Measurements from ENCODE around the gene DDX49. TPM values are rescaled to one million over a fixed set of nuclear protein-coding genes. Genes with fewer than 3 reads are reported as not detected.
"Not testable (repeated sequence)": the region's sequence is repeated elsewhere in the genome, so short reads cannot be mapped to it uniquely, and the experiment has no call there.

Gene DDX49
- total and polyA plus RNA-seq, 8 donors = 17.5 to 42.2 (median 24.5) TPM

DNA sequence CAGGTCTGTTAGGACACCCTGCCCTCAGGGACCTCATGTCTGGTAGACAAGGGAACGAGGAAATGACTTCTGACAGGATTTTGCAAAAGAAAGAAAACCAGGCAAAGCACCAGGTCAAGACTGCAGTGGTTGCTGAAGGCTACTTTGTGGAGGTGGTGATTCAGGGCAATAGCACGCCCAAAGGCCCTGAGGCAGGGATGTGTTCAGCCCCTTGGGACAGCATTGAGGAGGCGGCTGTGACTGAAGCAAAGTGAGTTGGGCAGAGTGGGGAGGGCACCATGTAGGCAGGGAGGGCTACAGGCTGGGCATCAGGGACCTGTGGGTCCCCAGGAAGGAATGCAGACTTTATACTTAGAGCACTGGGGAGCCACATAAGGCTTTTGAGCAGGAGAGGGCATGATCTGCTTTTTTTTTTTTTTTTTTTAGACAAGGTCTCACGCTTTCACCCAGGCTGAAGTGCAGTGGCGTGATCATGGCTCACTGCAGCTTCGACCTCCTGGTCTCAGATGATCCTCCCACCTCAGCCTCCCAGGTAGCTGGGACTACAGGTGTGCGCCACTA, 32.3 kb downstream of the DDX49 start:
- TF ChIP-seq, protein P1, sequence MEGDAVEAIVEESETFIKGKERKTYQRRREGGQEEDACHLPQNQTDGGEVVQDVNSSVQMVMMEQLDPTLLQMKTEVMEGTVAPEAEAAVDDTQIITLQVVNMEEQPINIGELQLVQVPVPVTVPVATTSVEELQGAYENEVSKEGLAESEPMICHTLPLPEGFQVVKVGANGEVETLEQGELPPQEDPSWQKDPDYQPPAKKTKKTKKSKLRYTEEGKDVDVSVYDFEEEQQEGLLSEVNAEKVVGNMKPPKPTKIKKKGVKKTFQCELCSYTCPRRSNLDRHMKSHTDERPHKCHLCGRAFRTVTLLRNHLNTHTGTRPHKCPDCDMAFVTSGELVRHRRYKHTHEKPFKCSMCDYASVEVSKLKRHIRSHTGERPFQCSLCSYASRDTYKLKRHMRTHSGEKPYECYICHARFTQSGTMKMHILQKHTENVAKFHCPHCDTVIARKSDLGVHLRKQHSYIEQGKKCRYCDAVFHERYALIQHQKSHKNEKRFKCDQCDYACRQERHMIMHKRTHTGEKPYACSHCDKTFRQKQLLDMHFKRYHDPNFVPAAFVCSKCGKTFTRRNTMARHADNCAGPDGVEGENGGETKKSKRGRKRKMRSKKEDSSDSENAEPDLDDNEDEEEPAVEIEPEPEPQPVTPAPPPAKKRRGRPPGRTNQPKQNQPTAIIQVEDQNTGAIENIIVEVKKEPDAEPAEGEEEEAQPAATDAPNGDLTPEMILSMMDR (IDR thresholded peaks at IDR 0.05) = no peak
- Histone ChIP-seq H3K9me3 (no peaks in the 10 kb centered on the region), H3K4me1 (no peaks in the 10 kb centered on the region), H3K4me3 (no peak overlapping the region), H3K27me3 (no peaks in the 10 kb centered on the region), H3K27ac (no peak overlapping the region), H3K36me3 (no peaks in the 10 kb centered on the region)
- intact Hi-C loops (cut with DNase I) = no loop called here
- no peak for ATAC-seq
- FAIRE-seq = no peak
- WGBS, 2 donors = 86 to 97% methylated on average over 7 of the region's 7 CpGs
- no peak for DNase-seq

DNA sequence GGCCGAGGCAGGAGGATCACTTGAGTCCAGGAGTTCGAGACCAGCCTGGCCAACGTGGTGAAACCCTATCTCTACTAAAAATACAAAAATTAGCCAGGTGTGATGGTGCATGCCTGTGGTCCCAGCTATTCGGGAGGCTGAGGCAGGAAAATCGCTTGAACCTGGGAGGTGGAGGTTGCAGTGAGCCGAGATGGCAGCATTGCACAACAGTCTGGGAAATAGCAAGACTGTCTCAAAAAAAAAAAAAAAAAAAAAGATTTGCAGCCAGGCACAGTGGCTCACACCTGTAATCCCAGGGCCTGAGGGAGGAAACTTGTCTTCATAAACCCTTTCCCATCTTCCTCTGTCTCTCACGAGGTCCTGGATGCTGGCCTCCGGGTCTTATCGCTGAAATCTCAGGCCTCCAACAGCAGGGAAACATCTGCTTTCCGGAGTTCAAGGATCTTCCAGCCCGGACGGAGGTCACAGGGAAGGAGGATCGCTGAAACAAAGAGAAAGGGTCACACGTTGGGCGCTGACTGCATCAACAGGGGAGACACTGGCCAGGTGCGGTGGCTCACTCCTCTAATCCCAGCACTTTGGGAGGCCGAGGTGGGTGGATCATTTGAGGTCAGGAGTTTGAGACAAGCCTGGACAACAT, 33.0 kb downstream of the DDX49 start:
- H3K9me3 ChIP-seq; FAIRE-seq; ATAC-seq; DNase-seq; H3K27me3 ChIP-seq; H3K27ac ChIP-seq; intact Hi-C loops (cut with DNase I); H3K36me3 ChIP-seq; H3K4me1 ChIP-seq; H3K4me3 ChIP-seq: not testable (repeated sequence)
- WGBS, 2 donors = 53 to 61% methylated on average over 17 of the region's 17 CpGs

DNA sequence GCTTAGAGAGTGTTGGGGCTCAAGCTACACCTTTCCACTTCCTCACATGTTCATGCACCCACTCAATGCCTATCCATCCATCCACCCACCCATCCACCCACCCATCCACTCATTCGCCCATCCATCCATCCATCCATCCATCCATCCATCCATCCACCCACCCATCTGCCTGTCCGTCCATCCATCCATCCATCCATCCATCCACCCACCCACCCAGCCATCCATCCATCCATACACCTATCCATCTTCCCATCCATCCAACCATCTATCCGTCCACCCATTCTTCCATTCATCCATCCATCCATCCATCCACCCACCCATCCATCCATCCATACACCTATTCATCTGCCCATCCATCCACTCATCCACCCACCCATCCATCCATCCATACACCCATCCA, 34.6 kb downstream of the DDX49 start:
- DNase-seq = no peak
- Histone ChIP-seq H3K27me3 (no peaks in the 10 kb centered on the region), H3K36me3 (no peaks in the 10 kb centered on the region), H3K27ac (no peak overlapping the region), H3K4me3 (no peak overlapping the region), H3K9me3 (no peaks in the 10 kb centered on the region), H3K4me1 (no peaks in the 10 kb centered on the region)
- TF ChIP-seq, protein P1 (IDR thresholded peaks at IDR 0.05) = no peak
- intact Hi-C loops (cut with DNase I) = no loop called here
- ATAC-seq = no peak
- 78 to 90% methylated on average over 3 of the region's 3 CpGs for WGBS, 2 donors
- no peak for FAIRE-seq

DNA sequence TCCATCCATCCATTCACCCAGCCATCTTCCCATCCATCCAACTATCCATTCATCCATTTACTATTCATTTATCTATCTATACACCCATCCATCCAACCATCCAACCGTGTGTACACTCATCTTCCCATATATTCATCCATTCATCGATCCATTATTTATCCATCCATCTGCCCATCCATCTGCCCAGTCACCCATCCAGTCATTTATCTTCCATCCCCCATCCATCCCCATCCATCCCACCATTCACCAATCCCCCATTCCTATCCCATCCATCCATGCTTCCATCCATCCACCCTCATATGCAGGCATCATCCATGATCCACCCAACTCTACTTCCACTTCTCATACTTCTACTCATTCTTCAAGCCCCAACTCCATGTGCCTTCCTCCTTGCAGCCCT, 35.5 kb downstream of the DDX49 start:
- Histone ChIP-seq H3K4me1 (no peaks in the 10 kb centered on the region), H3K4me3 (no peak overlapping the region), H3K9me3 (no peaks in the 10 kb centered on the region), H3K27ac (no peak overlapping the region), H3K36me3 (no peaks in the 10 kb centered on the region), H3K27me3 (no peaks in the 10 kb centered on the region)
- ATAC-seq (no peak), DNase-seq (no peak), FAIRE-seq (no peak)
- 85 to 90% methylated on average over 2 of the region's 2 CpGs for WGBS, 2 donors
- TF ChIP-seq, protein P1 (IDR thresholded peaks at IDR 0.05) = no peak
- intact Hi-C loops (cut with DNase I) = no loop called here

DNA sequence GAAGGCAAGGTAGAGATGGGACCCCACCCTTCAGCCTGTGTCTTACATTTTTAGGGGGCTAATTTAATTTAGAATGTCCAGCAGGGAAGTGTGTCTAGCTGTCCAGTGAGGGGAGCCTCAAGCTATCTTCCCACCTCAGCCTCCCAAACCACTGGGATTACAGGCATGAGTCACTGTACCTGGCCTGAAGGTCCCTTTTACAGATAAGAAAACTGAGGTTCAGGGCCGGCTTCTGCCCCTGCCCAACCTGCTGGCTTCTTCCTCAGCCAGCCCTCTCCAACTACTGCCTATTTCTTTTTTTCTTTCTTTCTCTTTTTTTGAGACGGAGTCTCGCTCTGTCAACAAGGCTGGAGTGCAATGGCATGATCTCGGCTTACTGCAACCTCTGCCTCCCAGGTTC, 40.9 kb downstream of the DDX49 start:
- no peaks in the 10 kb centered on the region for H3K36me3 ChIP-seq
- no peaks in the 10 kb centered on the region for H3K27me3 ChIP-seq
- H3K4me3 ChIP-seq = no peak overlapping the region
- TF ChIP-seq, protein P1 (IDR thresholded peaks at IDR 0.05) = no peak
- DNase-seq = no peak
- no peak for FAIRE-seq
- no peak for ATAC-seq
- no peaks in the 10 kb centered on the region for H3K9me3 ChIP-seq
- intact Hi-C loops (cut with DNase I) = no loop called here
- 74 to 88% methylated on average over 4 of the region's 4 CpGs for WGBS, 2 donors
- no peaks in the 10 kb centered on the region for H3K4me1 ChIP-seq
- H3K27ac ChIP-seq = no peak overlapping the region
